Mucosa of descending colon (tissue), 3 donors: Measurements from ENCODE around the gene EPHB6. TPM values are rescaled to one million over a fixed set of nuclear protein-coding genes. Genes with fewer than 3 reads are reported as not detected.

Source experiments
- ATAC-seq: fragments of 200-7000 bp; cut with Tn5 transposase; one replicate; pipeline ENCODE4 v1.9.1; 2020; ENCODE audit warnings: mild to moderate bottlenecking, moderate library complexity
- DNase-seq, 3 donors: peaks; one replicate each; pipeline ENCODE4 v3.0.0-alpha.2; 2020
- H3K36me3 ChIP-seq: fragments of 200-600 bp; one replicate; pipeline ENCODE4 v1.8.0; 2021; ENCODE audit warnings: low read depth, mild to moderate bottlenecking
- H3K4me1 ChIP-seq: fragments of 200-600 bp; one replicate; pipeline ENCODE4 v1.8.0; 2021; ENCODE audit warnings: low read depth, mild to moderate bottlenecking
- H3K4me3 ChIP-seq: fragments of 200-600 bp; one replicate; pipeline ENCODE4 v1.8.0; 2021; ENCODE audit warnings: mild to moderate bottlenecking
- H3K9me3 ChIP-seq: fragments of 200-600 bp; one replicate; pipeline ENCODE4 v1.8.0; 2021; ENCODE audit warnings: mild to moderate bottlenecking
- intact Hi-C, 2 donors: fragments of 100-400 bp; cut with DNase I in 1 of 2; cut with micrococcal nuclease in 1 of 2; formaldehyde crosslinking; loops; one replicate each; pipeline versions ENCODE4 v1.11.0 to v1.11.1; 2022; cut with DNase I, micrococcal nuclease
- total RNA-seq, 3 donors: library from RNA; stranded (reverse); fragmentation: NEBNext Ultra II Directional in 2 of 3; extraction: Animal tissue kit (Norgen Biotek cat#: 25700) in 2 of 3; gene quantifications; one replicate each; pipeline versions ENCODE4 v1.2.1 to v1.2.4, GENCODE V29; 2021 to 2023
- TF ChIP-seq, protein P1 (sequence below): fragments of 200-600 bp; IDR thresholded peaks from one replicate; pipeline ENCODE4 v1.8.0; 2022; ENCODE audit warnings: antibody characterized with exemption, mild to moderate bottlenecking
- donor health status: DM: no; HTN: no; CAD: no; lungs with moderate emphysema.
- donor health status: DM: no; HTN: no; CAD: no.
- donor health status: DM: no; HTN: yes; CAD: no.

Gene EPHB6
- total RNA-seq, 3 donors from 2014 or later = 1.2 to 8.7 (median 2.6) TPM

DNA sequence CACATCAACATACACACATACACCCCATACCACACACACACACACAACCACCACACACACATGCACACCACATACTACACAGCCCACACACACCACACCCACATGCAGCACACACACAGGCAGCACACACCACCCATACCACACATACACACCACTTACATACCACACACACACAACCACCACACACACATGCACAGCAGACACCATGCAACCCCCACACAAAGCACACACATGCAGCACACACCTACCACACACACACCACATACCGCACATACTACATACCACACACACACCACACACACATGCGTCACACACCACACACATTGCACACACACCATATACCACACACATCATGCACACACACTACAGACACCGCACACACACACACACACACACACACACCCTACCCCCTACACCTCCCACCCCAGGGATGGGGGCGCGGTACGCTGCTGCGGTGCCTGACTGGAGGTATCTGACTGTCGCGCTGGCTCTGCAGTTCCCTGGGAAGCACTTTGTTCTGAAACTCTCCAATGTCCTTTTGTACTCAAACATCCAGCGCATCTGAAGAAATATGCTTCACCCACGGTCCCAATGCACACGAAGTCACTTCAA is 36.1 kb downstream of the EPHB6 start:
- H3K4me3 ChIP-seq = no peak overlapping the region
- no peak for ATAC-seq
- intact Hi-C loops = no loop called here
- H3K36me3 ChIP-seq = no peaks in the 10 kb centered on the region
- TF ChIP-seq, protein P1, sequence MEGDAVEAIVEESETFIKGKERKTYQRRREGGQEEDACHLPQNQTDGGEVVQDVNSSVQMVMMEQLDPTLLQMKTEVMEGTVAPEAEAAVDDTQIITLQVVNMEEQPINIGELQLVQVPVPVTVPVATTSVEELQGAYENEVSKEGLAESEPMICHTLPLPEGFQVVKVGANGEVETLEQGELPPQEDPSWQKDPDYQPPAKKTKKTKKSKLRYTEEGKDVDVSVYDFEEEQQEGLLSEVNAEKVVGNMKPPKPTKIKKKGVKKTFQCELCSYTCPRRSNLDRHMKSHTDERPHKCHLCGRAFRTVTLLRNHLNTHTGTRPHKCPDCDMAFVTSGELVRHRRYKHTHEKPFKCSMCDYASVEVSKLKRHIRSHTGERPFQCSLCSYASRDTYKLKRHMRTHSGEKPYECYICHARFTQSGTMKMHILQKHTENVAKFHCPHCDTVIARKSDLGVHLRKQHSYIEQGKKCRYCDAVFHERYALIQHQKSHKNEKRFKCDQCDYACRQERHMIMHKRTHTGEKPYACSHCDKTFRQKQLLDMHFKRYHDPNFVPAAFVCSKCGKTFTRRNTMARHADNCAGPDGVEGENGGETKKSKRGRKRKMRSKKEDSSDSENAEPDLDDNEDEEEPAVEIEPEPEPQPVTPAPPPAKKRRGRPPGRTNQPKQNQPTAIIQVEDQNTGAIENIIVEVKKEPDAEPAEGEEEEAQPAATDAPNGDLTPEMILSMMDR = no peak
- no peaks in the 10 kb centered on the region for H3K9me3 ChIP-seq
- H3K4me1 ChIP-seq = no peaks in the 10 kb centered on the region
- no peak for DNase-seq

DNA sequence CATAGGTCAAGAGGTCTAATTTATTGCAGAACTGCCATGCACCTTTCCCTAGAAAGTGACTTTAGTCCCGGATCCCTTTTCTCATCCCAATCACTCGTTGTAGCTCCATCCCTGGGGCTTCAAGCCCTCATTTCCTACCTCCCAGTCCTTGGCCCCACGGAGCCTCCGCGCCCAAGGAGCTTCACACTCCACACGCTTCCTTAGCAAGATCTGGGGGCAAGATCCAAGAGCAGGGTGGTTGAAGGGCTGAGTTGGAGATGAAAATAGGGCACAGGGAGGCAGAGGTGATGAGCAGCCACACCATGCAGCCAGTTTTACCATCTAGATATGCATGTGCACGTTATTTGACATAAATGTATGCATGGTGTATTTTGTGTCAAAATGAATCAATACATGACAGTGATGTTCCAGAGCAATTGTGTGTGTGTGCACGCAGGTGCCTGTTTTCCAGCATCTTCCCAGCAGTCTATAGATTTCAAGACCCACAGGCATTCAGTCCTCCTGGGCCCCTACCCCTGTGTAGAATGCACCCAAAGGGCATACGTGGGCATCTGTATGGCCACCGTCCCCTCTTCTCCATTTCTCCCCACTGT is 36.7 kb downstream of the EPHB6 start:
- Histone ChIP-seq H3K4me3 (no peak overlapping the region), H3K4me1 (no peaks in the 10 kb centered on the region), H3K36me3 (no peaks in the 10 kb centered on the region), H3K9me3 (no peaks in the 10 kb centered on the region)
- intact Hi-C loops = no loop called here
- DNase-seq (no peak), ATAC-seq (no peak)
- TF ChIP-seq, protein P1 = no peak

DNA sequence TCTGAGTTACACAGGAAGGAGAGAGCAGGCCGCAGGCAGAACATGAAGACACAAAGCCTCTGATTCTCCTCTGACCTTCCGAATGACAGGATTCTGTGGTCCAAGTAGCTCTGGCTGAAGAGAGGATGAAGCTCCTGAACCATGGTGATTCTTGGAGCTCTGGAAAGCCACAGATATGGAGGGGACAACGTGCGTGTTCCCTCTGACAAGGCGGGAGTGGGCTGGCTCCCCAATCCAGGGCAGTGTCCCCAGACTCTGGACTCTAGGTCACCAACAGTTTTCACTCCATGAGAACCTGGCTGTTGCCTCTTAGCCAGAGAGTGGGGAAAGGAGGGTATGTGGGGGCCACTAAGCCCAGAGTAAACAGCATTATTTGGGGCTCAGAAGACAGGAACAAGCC is 38.1 kb downstream of the EPHB6 start:
- H3K36me3 ChIP-seq = no peaks in the 10 kb centered on the region
- ATAC-seq (no peak), DNase-seq (no peak)
- no peaks in the 10 kb centered on the region for H3K9me3 ChIP-seq
- no peak overlapping the region for H3K4me3 ChIP-seq
- TF ChIP-seq, protein P1 = no peak
- no peaks in the 10 kb centered on the region for H3K4me1 ChIP-seq
- intact Hi-C loops = no loop called here

DNA sequence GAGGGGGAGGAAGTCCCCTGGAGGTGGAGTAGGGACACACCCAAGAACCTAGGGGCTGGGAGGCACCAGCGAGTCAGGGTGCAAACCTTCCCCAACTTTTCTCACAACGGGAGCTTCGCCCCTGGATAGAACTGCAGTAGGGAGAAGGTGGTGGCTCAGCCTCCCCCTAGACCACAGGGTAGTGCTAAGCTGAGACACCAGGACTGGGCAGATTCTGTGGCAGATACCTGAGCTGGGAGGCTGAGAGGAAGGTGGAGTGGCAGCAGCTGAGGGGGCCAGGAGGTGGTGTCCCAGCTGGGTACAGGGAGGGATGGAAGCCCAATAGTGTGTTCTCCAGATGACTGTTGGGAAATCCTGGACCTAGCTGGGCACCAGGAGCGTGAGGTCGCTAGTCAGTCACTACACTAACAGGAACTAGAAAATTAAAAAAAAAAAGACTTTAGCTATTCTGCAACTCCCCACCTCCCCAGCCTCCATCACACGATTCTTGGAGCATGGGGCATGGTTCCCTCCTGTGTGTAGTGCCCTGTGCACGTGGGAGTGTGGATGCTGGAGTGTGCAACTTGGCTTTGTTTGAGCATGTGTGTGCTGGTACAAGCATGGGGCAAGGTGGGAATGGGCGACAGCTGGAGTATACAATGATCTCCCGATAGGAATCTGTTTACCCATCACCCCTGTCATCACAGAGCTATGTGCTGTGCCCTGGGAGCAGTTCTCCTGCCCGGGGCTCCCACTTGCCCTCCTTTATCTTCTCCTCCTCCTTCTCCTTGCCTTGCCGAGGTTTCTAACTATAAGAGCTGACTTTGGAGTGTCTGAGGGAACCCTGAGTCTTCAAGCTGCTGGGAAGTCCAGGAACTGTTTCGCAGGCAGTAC is 39.5 kb downstream of the EPHB6 start:
- Histone ChIP-seq H3K9me3 (no peaks in the 10 kb centered on the region), H3K4me1 (no peaks in the 10 kb centered on the region), H3K36me3 (no peaks in the 10 kb centered on the region), H3K4me3 (no peak overlapping the region)
- TF ChIP-seq, protein P1 = no peak
- intact Hi-C loops = no loop called here
- ATAC-seq (no peak), DNase-seq (no peak)

DNA sequence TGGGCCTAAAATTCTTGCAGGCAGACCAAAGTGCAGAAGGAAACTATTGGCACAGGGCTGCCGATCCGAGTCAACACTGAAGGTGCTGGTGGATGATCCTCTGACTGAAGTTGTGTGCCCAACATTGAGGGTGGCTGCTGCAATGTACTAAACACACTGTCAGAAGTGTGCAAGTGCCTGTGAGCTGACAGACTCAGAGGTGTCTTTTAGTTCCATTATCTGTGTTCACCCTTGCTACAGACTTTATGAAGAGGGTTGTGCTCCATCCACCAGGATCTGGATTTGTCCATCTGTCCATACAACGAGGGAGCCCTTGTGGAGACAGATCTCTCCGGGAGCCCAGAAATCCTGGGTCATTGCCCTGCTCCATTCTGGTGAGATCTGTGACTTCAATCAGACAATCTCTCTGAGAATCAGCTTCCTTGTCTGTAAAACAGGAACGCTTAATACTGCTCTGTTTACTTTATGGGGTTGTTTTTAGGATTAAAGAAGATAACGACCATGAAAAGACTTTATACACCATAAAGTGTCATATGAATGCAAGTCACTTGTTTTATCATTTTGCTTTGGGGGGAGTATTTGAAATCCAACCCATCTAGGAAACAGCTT is 40.2 kb downstream of the EPHB6 start:
- Histone ChIP-seq H3K36me3 (no peaks in the 10 kb centered on the region), H3K9me3 (no peaks in the 10 kb centered on the region), H3K4me1 (no peaks in the 10 kb centered on the region), H3K4me3 (no peak overlapping the region)
- no peak for ATAC-seq
- intact Hi-C loops = no loop called here
- TF ChIP-seq, protein P1 = no peak
- no peak for DNase-seq
